Adipose tissue (tissue), 3 donors: ENCODE results near the gene RPUSD1. TPM values are rescaled to one million over a fixed set of nuclear protein-coding genes. Genes with fewer than 3 reads are reported as not detected.

Experiments
- H3K27ac ChIP-seq: one replicate; pipeline ENCODE4 v1.5.1; 2013; ENCODE audit warnings: low read depth, low read length
- WGBS, 3 donors: extraction: QIAGEN DNeasy Blood & Tissue Kit; methylation state at CpG; one replicate each; pipeline ENCODE4 v1.1.7; 2013; 5-methylcytosine and 5-hydroxymethylcytosine counted together
- polyA plus RNA-seq, 3 donors: library from polyadenylated mRNA; stranded (reverse); fragments of 200-250 nt; gene quantifications; one replicate each; pipeline ENCODE4 v1.2.3, GENCODE V29; 2013
- donor health status: healthy with polysubstance abuse.
- donor health status: Bipolar disorder and iron deficiency.
- donor health status: healthy.

Gene RPUSD1
- polyA plus RNA-seq, 3 donors: 10.5 to 16.7 (median 10.8) TPM

GRCh38 chr16:801584-802363 is 13.6 kb upstream of the RPUSD1 start:
- WGBS, 3 donors: 52 to 60% (median 55%) methylated on average over 21 to 22 of the region's 22 CpGs
- H3K27ac ChIP-seq: no peak overlapping the region

GRCh38 chr16:800834-801511 is 12.8 kb upstream of the RPUSD1 start:
- H3K27ac ChIP-seq: no peak overlapping the region
- whole genome bisulfite sequencing, 3 donors: 11 to 19% (median 16%) methylated on average over 16 to 17 of the region's 17 CpGs

- WGBS, 3 donors: 4 to 7% (median 4%) methylated on average over 55 to 57 of the region's 57 CpGs
Measured at GRCh38 chr16:799948-800833, 12.0 kb upstream of the RPUSD1 start, which contains the start of gene GNG13. Gene GNG13 (minus strand): TSS chr16:800734. CDS start chr16:799077, 1,657 bp downstream.

GRCh38 chr16:799111-799947 is 11.1 kb upstream of the RPUSD1 start:
- 60 to 70% (median 63%) methylated on average over 20 to 22 of the region's 22 CpGs for WGBS, 3 donors
- no peak overlapping the region for H3K27ac ChIP-seq

More at GRCh38 chr16:799948-800833, 12.0 kb upstream of the RPUSD1 start, which contains the start of gene GNG13:
- no peak within 1 kb of the TSS for H3K27ac ChIP-seq

GRCh38 chr16:798666-799065 is 10.5 kb upstream of the RPUSD1 start:
- WGBS, 3 donors: 90 to 94% (median 93%) methylated on average over 19 of the region's 19 CpGs
- no peak overlapping the region for H3K27ac ChIP-seq

GRCh38 chr16:797686-798085 is 9.5 kb upstream of the RPUSD1 start:
- no peak overlapping the region for H3K27ac ChIP-seq
- 93 to 96% (median 95%) methylated on average over 22 of the region's 22 CpGs for WGBS, 3 donors

- H3K27ac ChIP-seq: no peak overlapping the region
- WGBS, 3 donors: 90 to 100% (median 100%) methylated on average over 2 of the region's 2 CpGs
Measured at GRCh38 chr16:797120-797420, 8.9 kb upstream of the RPUSD1 start.

- H3K27ac ChIP-seq: no peak overlapping the region
- WGBS, 3 donors: 93 to 97% (median 95%) methylated on average over 36 to 38 of the region's 38 CpGs
Measured at GRCh38 chr16:796296-797119, 8.3 kb upstream of the RPUSD1 start.

GRCh38 chr16:795580-796229 is 7.5 kb upstream of the RPUSD1 start:
- no peak overlapping the region for H3K27ac ChIP-seq
- WGBS, 3 donors: 77 to 86% (median 81%) methylated on average over 29 to 31 of the region's 33 CpGs

GRCh38 chr16:794853-795466 is 6.8 kb upstream of the RPUSD1 start:
- 82 to 87% (median 85%) methylated on average over 28 to 31 of the region's 31 CpGs for WGBS, 3 donors
- no peak overlapping the region for H3K27ac ChIP-seq

GRCh38 chr16:794091-794822 is 6.1 kb upstream of the RPUSD1 start:
- 88 to 89% (median 89%) methylated on average over 40 of the region's 40 CpGs for WGBS, 3 donors
- no peak overlapping the region for H3K27ac ChIP-seq

- no peak overlapping the region for H3K27ac ChIP-seq
- 81 to 92% (median 91%) methylated on average over 8 of the region's 8 CpGs for WGBS, 3 donors
Measured at GRCh38 chr16:793414-793813, 5.2 kb upstream of the RPUSD1 start.

GRCh38 chr16:792221-792995 is 4.2 kb upstream of the RPUSD1 start:
- no peak overlapping the region for H3K27ac ChIP-seq

GRCh38 chr16:791131-791530 is 3.0 kb upstream of the RPUSD1 start:
- WGBS, 3 donors: 90 to 98% (median 97%) methylated on average over 22 to 23 of the region's 23 CpGs
- H3K27ac ChIP-seq: no peak overlapping the region

More at GRCh38 chr16:792221-792995, 4.2 kb upstream of the RPUSD1 start:
- WGBS, 3 donors: 89 to 93% (median 92%) methylated on average over 40 to 46 of the region's 46 CpGs

GRCh38 chr16:790086-790485 is 1.9 kb upstream of the RPUSD1 start:
- H3K27ac ChIP-seq: no peak overlapping the region
- WGBS, 3 donors: 92 to 95% (median 94%) methylated on average over 16 to 17 of the region's 17 CpGs
